Lower leg skin (tissue), 4 donors: ENCODE measurements around the gene ZRANB3. TPM values are rescaled to one million over a fixed set of nuclear protein-coding genes. Genes with fewer than 3 reads are reported as not detected.
"Not testable (repeated sequence)": the region's sequence is repeated elsewhere in the genome, so short reads cannot be mapped to it uniquely, and the experiment has no call there.

ENCODE experiments used
- DNase-seq, 2 donors: peaks; one replicate each; pipeline ENCODE4 v3.0.0-alpha.2; 2019; ENCODE audit warnings: low spot score in 2 of 2
- H3K4me3 ChIP-seq: fragments of 200-600 bp; sonication (generic); 2 replicates; pipeline ENCODE4 v1.5.1; 2017; ENCODE audit warnings: mild to moderate bottlenecking, low read depth; ENCODE audit not compliant: poor library complexity, severe bottlenecking
- CTCF ChIP-seq, 3 donors: fragments of 450-650 bp; IDR thresholded peaks; one replicate each; pipeline ENCODE4 v1.5.1; 2016; ENCODE audit warnings: antibody characterized with exemption in 3 of 3, mild to moderate bottlenecking in 3 of 3, moderate library complexity in 2 of 3
- POLR2A ChIP-seq, 2 donors: fragments of 450-650 bp; IDR thresholded peaks; one replicate each; pipeline ENCODE4 v1.6.1; 2016 to 2017; ENCODE audit warnings: antibody characterized with exemption in 2 of 2, mild to moderate bottlenecking in 1 of 2, moderate library complexity in 1 of 2
- WGBS, 2 donors: methylation state at CpG; one replicate each; pipeline ENCODE4 v1.1.5; 2018; 5-methylcytosine and 5-hydroxymethylcytosine counted together
- intact Hi-C: fragments of 100-400 bp; cut with DNase I; formaldehyde crosslinking; loops from one replicate; pipeline ENCODE4 v1.15.0; 2023; ENCODE audit warnings: low total_unique reads
- total RNA-seq, 4 donors: library from RNA; depleted of rRNA; stranded (reverse); fragments of >200 nt; gene quantifications; one replicate each; pipeline ENCODE4 v1.1.0, GENCODE V29; 2016

ZRANB3 gene
- total RNA-seq, 4 donors from 2014 or later = 2.1 to 8.1 (median 4.1) TPM

DNA sequence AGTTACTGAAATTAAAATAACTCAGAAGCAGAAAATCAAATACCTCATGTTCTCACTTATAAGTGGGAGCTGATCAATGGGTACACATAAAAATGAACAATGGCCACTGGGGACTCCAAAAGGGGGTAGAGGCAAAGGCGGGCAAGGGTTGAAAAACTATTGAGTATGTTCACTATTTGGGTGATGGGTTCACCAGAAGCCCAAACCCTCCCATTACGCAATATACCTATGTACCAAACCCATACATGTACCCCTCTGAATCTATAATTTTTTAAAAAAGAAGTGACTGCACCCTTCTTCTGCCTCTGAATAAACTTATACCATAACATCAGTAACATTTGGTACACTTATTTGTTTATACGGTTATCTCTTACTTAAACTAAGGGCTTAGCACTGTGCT, 119.4 kb downstream of the ZRANB3 start:
- no peak overlapping the region for H3K4me3 ChIP-seq
- intact Hi-C loops = no loop called here
- no peak for DNase-seq
- 95 to 97% methylated on average over 3 of the region's 3 CpGs for WGBS, 2 donors
- TF ChIP-seq CTCF (IDR thresholded peaks at IDR 0.05) (no peak), POLR2A (IDR thresholded peaks at IDR 0.05) (no peak)

DNA sequence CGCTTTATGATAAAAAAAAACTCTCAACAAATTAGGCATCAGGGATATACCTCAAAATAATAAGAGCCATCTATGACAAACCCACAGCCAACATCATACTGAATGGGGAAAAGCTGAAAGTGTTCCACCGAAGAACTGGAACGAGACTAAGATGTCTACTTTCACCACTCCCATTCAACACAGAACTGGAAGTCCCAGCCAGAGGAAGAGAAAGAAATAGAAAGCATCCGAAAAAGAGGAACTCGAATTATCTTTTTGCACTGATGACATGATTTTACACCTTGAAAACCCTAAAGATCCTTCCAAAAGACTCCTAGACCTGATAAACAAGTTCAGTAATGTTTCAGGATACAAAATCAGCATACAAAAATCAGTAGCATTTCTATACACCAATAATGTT, 121.6 kb downstream of the ZRANB3 start:
- intact Hi-C loops = no loop called here
- WGBS, 2 donors = 90 to 93% methylated on average over 5 of the region's 5 CpGs
- TF ChIP-seq POLR2A (IDR thresholded peaks at IDR 0.05) (no peak), CTCF (IDR thresholded peaks at IDR 0.05) (no peak)

GRCh38 chr2:135396259-135396658, 134.8 kb downstream of the ZRANB3 start:
- intact Hi-C loops, H3K4me3 ChIP-seq, DNase-seq: not testable (repeated sequence)
- 100% methylated on average over 1 of the region's 1 CpG for WGBS, 2 donors

More for the DNA sequence above, 121.6 kb downstream of the ZRANB3 start:
- no peak overlapping the region for H3K4me3 ChIP-seq
- no peak for DNase-seq

DNA sequence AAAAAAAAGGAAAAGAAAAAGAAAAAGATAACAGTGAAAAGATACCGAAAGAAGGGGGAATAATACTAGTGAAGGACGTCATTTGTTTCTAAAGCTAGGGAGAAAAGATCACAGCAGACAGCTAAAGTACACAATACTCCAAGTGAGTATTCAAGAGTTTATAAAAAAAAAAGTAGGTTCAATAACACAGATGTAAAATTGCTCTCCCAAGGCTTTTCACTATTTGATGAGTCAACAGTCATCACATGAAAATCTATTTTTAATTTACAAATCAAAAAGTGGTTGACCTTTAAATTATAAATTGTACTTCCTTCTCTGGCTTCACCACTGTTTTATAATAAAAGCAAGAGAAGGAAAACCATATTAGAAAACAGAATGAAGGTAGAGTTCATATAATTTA, 144.0 kb downstream of the ZRANB3 start:
- TF ChIP-seq CTCF (IDR thresholded peaks at IDR 0.05) = no peak
- no peak for TF ChIP-seq POLR2A (IDR thresholded peaks at IDR 0.05)

GRCh38 chr2:135378591-135378990, 152.4 kb downstream of the ZRANB3 start:
- intact Hi-C loops = no loop called here
- H3K4me3 ChIP-seq = no peak overlapping the region
- TF ChIP-seq POLR2A (IDR thresholded peaks at IDR 0.05) (no peak), CTCF (IDR thresholded peaks at IDR 0.05) (no peak)
- no peak for DNase-seq

More for the DNA sequence above, 144.0 kb downstream of the ZRANB3 start:
- WGBS, 2 donors = 88 to 95% methylated on average over 2 of the region's 2 CpGs
- no peak for DNase-seq
- H3K4me3 ChIP-seq = no peak overlapping the region
- intact Hi-C loops = no loop called here

DNA sequence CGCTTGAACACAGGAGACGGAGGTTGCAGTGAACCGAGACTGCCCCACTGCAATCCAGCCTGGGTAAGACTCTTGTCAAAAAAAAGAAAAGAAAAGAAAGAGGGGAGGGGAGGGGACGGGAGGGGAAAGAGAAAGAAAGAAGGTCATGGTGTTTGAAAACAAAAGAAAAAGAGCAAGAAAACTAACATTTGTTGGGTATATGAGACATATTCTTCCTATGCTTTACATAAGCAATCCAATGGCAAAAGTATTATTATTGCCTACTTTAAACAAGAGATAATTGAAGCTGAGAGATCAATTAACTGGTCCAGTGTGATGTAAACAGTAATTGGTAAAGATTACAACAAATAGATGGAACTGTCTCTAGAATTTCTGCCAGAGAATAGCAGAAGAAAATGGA, 157.3 kb downstream of the ZRANB3 start:
- DNase-seq = no peak

More for the DNA sequence above, 157.3 kb downstream of the ZRANB3 start:
- intact Hi-C loops = no loop called here
- no peak overlapping the region for H3K4me3 ChIP-seq
- TF ChIP-seq CTCF (IDR thresholded peaks at IDR 0.05) (no peak), POLR2A (IDR thresholded peaks at IDR 0.05) (no peak)
- 82 to 98% methylated on average over 3 to 4 of the region's 4 CpGs for WGBS, 2 donors
